Measurements from ENCODE around the gene C7. TPM values are rescaled to one million over a fixed set of nuclear protein-coding genes. Genes with fewer than 3 reads are reported as not detected.

Gene C7
- total RNA-seq, 2 donors from 2014 or later, result 68.2 to 147 TPM

- 80% methylated on average over 5 of the region's 5 CpGs for WGBS
- Histone ChIP-seq H3K36me3 (no peaks in the 10 kb centered on the region), H3K27me3 (replicated peaks; ENCODE audit: insufficient read depth) (no peaks in the 10 kb centered on the region), H3K27ac (no peak overlapping the region), H3K4me3 (no peak overlapping the region), H3K4me1 (replicated peaks) (no peaks in the 10 kb centered on the region), H3K9me3 (no peaks in the 10 kb centered on the region)
- intact Hi-C loops (cut with DNase I), result no loop called here
- DNase-seq (ENCODE audit: low spot score), result no peak
- TF ChIP-seq POLR2AphosphoS5 (IDR thresholded peaks at IDR 0.05) (no peak), POLR2A (IDR thresholded peaks at IDR 0.05) (no peak)
- TF ChIP-seq, protein P1, sequence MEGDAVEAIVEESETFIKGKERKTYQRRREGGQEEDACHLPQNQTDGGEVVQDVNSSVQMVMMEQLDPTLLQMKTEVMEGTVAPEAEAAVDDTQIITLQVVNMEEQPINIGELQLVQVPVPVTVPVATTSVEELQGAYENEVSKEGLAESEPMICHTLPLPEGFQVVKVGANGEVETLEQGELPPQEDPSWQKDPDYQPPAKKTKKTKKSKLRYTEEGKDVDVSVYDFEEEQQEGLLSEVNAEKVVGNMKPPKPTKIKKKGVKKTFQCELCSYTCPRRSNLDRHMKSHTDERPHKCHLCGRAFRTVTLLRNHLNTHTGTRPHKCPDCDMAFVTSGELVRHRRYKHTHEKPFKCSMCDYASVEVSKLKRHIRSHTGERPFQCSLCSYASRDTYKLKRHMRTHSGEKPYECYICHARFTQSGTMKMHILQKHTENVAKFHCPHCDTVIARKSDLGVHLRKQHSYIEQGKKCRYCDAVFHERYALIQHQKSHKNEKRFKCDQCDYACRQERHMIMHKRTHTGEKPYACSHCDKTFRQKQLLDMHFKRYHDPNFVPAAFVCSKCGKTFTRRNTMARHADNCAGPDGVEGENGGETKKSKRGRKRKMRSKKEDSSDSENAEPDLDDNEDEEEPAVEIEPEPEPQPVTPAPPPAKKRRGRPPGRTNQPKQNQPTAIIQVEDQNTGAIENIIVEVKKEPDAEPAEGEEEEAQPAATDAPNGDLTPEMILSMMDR (IDR thresholded peaks at IDR 0.05), result no peak
Observed at GRCh38 chr5:40995801-40996586, 86.7 kb downstream of the C7 start.

DNA sequence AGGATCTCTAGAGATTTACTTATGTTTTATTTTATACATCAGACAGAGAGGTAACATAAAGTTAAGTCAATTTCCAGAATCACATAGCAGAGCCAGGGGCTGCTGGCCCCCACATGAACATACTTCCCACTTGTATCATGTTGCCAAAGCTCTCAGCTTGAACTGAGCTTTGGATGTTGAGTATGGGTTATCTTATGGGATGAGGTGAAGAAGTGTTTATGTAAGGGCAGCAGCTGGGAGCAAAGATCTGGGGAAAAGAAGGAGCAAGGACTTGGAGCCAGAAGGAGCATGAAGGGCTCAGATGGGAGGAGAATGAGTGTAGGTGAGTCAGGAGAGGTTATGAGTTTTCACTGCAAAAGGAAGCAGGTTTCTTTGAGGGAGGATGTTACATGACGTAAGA, 89.8 kb downstream of the C7 start:
- Histone ChIP-seq H3K27me3 (replicated peaks; ENCODE audit: insufficient read depth) (no peaks in the 10 kb centered on the region), H3K27ac (no peak overlapping the region), H3K36me3 (no peaks in the 10 kb centered on the region), H3K4me1 (replicated peaks) (no peaks in the 10 kb centered on the region), H3K4me3 (no peak overlapping the region), H3K9me3 (no peaks in the 10 kb centered on the region)
- DNase-seq (ENCODE audit: low spot score), result no peak
- intact Hi-C loops (cut with DNase I), result no loop called here
- TF ChIP-seq POLR2AphosphoS5 (IDR thresholded peaks at IDR 0.05) (no peak), POLR2A (IDR thresholded peaks at IDR 0.05) (no peak)
- TF ChIP-seq, protein P1 (IDR thresholded peaks at IDR 0.05), result no peak
- WGBS, result 89% methylated on average over 1 of the region's 1 CpG

- Histone ChIP-seq H3K27ac (no peak overlapping the region), H3K36me3 (no peaks in the 10 kb centered on the region), H3K27me3 (replicated peaks; ENCODE audit: insufficient read depth) (no peaks in the 10 kb centered on the region), H3K4me1 (replicated peaks) (no peaks in the 10 kb centered on the region), H3K9me3 (no peaks in the 10 kb centered on the region), H3K4me3 (no peak overlapping the region)
- 94% methylated on average over 4 of the region's 4 CpGs for WGBS
- no peak for TF ChIP-seq POLR2AphosphoS5 (IDR thresholded peaks at IDR 0.05)
- TF ChIP-seq POLR2A (IDR thresholded peaks at IDR 0.05), result no peak
- TF ChIP-seq, protein P1 (IDR thresholded peaks at IDR 0.05), result no peak
- intact Hi-C loops (cut with DNase I), result no loop called here
- no peak for DNase-seq (ENCODE audit: low spot score)
Observed at GRCh38 chr5:40999966-41000365, 90.7 kb downstream of the C7 start.

- no peak for DNase-seq (ENCODE audit: low spot score)
- TF ChIP-seq POLR2AphosphoS5 (IDR thresholded peaks at IDR 0.05), result no peak
- TF ChIP-seq POLR2A (IDR thresholded peaks at IDR 0.05), result no peak
- H3K4me3 ChIP-seq, result no peak overlapping the region
- no peaks in the 10 kb centered on the region for H3K9me3 ChIP-seq
- H3K4me1 ChIP-seq (replicated peaks), result no peaks in the 10 kb centered on the region
- intact Hi-C loops (cut with DNase I), result no loop called here
- H3K27me3 ChIP-seq (replicated peaks; ENCODE audit: insufficient read depth), result no peaks in the 10 kb centered on the region
- H3K36me3 ChIP-seq, result no peaks in the 10 kb centered on the region
- 58% methylated on average over 3 of the region's 3 CpGs for WGBS
- H3K27ac ChIP-seq, result no peak overlapping the region
Observed at GRCh38 chr5:41003670-41004376, 94.5 kb downstream of the C7 start.

DNA sequence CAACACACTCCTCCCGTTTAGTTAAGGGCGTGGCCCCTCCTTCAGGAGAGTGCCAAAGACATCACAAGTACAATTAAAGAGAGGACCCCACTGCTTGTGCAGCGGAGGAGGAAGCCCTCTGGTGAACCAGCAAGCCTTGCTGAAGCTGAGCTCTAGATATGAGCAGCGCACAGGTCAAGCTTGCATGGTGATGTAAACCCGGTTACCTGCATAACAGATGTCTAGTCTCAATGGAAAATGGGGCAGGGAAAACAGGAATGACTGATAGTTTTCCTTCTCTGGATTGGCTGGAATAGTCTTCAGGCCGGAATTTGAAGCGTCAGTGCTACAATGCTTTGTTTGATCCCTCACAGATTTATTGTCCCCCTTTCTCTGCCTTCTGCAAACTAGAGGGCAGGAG, 95.6 kb downstream of the C7 start:
- no peak overlapping the region for H3K4me3 ChIP-seq
- TF ChIP-seq POLR2AphosphoS5 (IDR thresholded peaks at IDR 0.05), result no peak
- TF ChIP-seq, protein P1 (IDR thresholded peaks at IDR 0.05), result no peak
- no peak for TF ChIP-seq POLR2A (IDR thresholded peaks at IDR 0.05)
- H3K27me3 ChIP-seq (replicated peaks; ENCODE audit: insufficient read depth), result no peaks in the 10 kb centered on the region
- WGBS, result 85% methylated on average over 7 of the region's 7 CpGs
- no peaks in the 10 kb centered on the region for H3K36me3 ChIP-seq
- intact Hi-C loops (cut with DNase I), result no loop called here
- H3K4me1 ChIP-seq (replicated peaks), result no peaks in the 10 kb centered on the region
- no peak for DNase-seq (ENCODE audit: low spot score)
- no peak overlapping the region for H3K27ac ChIP-seq
- H3K9me3 ChIP-seq, result no peaks in the 10 kb centered on the region
